ENCODE data around the gene NRP2. TPM values are rescaled to one million over a fixed set of nuclear protein-coding genes. Genes with fewer than 3 reads are reported as not detected.

Gene NRP2
- total and polyA plus RNA-seq, 4 donors, result 3.8 to 17.7 (median 12.2) TPM

- 29% methylated on average over 18 of the region's 18 CpGs for WGBS
- H3K9me3 ChIP-seq (ENCODE audit: control insufficient read depth in 4 of 4, low read length in 3 of 4), result no peaks in the 10 kb centered on the region
- peaks cover 0 to 15% (median 2%) of the 10 kb centered on the region in 4 donors for H3K4me1 ChIP-seq (ENCODE audit: control insufficient read depth in 4 of 4, insufficient read depth in 4 of 4, low read length in 3 of 4)
- peak overlapping the region; percentile 15 to 56 (median 34) for H3K4me3 ChIP-seq (ENCODE audit: low read depth in 1 of 3, low read length in 3 of 3)
- no peaks in the 10 kb centered on the region for H3K36me3 ChIP-seq (ENCODE audit: control insufficient read depth in 4 of 4, insufficient read depth in 3 of 4, low read depth in 1 of 4, low read length in 3 of 4)
- TF ChIP-seq ZBTB33 (IDR thresholded peaks at IDR 0.05) (no peak), TAF1 (conservative IDR thresholded peaks at IDR 0.05) (no peak), RAD21 (IDR thresholded peaks at IDR 0.05) (peak in 1 of 2 donors; percentile 12), EGR1 (IDR thresholded peaks at IDR 0.05; ENCODE audit: low read depth in 2 of 2) (no peak), HNF4G (IDR thresholded peaks at IDR 0.05) (no peak), RXRA (IDR thresholded peaks at IDR 0.05) (peak in 1 of 2 donors; percentile 18), GABPA (IDR thresholded peaks at IDR 0.05 in 1 of 2, conservative IDR thresholded peaks at IDR 0.05 in 1 of 2) (no peak), MAX (IDR thresholded peaks at IDR 0.05) (no peak), FOXA2 (IDR thresholded peaks at IDR 0.05) (no peak), CTCF (IDR thresholded peaks at IDR 0.05; ENCODE audit: low read depth, low read length, missing input control) (peak; percentile 13), HNF4A (conservative IDR thresholded peaks at IDR 0.05) (peak in 1 of 2 donors; percentile 8), NR2F2 (IDR thresholded peaks at IDR 0.05) (no peak), SP1 (IDR thresholded peaks at IDR 0.05) (peak; percentile 40), FOXA1 (IDR thresholded peaks at IDR 0.05) (no peak), YY1 (IDR thresholded peaks at IDR 0.05) (peak; percentile 47), JUND (IDR thresholded peaks at IDR 0.05) (no peak)
- TF ChIP-seq, protein P1, sequence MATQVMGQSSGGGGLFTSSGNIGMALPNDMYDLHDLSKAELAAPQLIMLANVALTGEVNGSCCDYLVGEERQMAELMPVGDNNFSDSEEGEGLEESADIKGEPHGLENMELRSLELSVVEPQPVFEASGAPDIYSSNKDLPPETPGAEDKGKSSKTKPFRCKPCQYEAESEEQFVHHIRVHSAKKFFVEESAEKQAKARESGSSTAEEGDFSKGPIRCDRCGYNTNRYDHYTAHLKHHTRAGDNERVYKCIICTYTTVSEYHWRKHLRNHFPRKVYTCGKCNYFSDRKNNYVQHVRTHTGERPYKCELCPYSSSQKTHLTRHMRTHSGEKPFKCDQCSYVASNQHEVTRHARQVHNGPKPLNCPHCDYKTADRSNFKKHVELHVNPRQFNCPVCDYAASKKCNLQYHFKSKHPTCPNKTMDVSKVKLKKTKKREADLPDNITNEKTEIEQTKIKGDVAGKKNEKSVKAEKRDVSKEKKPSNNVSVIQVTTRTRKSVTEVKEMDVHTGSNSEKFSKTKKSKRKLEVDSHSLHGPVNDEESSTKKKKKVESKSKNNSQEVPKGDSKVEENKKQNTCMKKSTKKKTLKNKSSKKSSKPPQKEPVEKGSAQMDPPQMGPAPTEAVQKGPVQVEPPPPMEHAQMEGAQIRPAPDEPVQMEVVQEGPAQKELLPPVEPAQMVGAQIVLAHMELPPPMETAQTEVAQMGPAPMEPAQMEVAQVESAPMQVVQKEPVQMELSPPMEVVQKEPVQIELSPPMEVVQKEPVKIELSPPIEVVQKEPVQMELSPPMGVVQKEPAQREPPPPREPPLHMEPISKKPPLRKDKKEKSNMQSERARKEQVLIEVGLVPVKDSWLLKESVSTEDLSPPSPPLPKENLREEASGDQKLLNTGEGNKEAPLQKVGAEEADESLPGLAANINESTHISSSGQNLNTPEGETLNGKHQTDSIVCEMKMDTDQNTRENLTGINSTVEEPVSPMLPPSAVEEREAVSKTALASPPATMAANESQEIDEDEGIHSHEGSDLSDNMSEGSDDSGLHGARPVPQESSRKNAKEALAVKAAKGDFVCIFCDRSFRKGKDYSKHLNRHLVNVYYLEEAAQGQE (IDR thresholded peaks at IDR 0.05), result peak; percentile 34
- TF ChIP-seq, protein P2, sequence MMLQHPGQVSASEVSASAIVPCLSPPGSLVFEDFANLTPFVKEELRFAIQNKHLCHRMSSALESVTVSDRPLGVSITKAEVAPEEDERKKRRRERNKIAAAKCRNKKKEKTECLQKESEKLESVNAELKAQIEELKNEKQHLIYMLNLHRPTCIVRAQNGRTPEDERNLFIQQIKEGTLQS (IDR thresholded peaks at IDR 0.05), result no peak
- no peak for DNase-seq (ENCODE audit: low spot score)
- H3K27ac ChIP-seq (ENCODE audit: low read depth in 1 of 2, low read length in 2 of 2), result peak overlapping the region; percentile 38 to 70
- no peaks in the 10 kb centered on the region for H3K27me3 ChIP-seq (ENCODE audit: control insufficient read depth in 4 of 4, insufficient read depth in 4 of 4, low read length in 3 of 4)
- H3K9ac ChIP-seq (ENCODE audit: low read depth in 1 of 2, low read length in 2 of 2), result peak overlapping the region in 1 of 2 donors; percentile 36
These were observed 124.0 kb downstream of the NRP2 start for GRCh38 chr2:205806143-205806905.
